ENCODE data around the gene PQBP1.
A peak's percentile ranks its signal among the peaks of the same experiment; 100 is the strongest.
"Not testable (repeated sequence)": the region's sequence is repeated elsewhere in the genome, so short reads cannot be mapped to it uniquely, and the experiment has no call there.

Gene PQBP1, protein sequence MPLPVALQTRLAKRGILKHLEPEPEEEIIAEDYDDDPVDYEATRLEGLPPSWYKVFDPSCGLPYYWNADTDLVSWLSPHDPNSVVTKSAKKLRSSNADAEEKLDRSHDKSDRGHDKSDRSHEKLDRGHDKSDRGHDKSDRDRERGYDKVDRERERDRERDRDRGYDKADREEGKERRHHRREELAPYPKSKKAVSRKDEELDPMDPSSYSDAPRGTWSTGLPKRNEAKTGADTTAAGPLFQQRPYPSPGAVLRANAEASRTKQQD

DNA sequence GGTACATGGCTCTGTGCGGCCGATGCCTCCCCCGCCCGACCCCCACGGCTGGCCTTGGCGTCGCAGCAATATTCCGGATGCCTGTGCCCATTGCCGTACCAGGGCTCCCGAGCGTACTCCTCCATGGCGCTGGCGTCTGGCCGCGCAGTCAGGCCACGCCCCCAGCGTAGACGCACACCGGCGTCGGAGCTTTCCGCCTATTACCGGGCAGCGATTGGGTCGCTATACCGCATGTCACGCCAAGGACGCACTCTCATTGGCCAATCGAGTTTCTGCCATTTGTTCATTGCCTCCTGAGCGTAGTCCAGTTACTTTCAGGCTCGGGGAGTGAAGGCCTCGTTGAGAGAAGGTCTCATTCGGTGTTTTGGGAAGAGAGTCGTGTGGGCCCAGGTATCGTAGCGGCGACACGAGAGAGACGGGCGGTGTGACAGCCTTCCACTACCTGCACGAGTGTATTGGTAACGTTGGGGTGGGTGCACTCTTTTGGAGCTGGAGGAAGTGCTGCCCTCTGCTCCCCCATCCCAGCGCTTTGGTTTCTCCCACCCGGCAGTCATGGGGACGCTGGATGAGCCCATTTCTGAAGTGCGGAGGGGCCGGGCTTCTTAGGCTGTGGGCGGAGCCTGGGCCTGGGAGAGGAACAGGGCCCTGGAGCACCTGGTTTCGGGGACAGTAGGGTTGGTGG, at the start of gene PQBP1, which contains the start of gene TIMM17B:
TSS of gene PQBP1 (plus strand) at position 306 of the 682 bp plus-strand sequence. CDS start 580 bp downstream, outside the sequence.
TSS of gene TIMM17B (minus strand) at position 144 of the 682 bp plus-strand sequence. CDS start at position 125, 19 bp downstream.
- ChIA-PET POLR2A (interaction anchor here (0.8 to 1.2 kb wide), 5 partner anchors 8 to 17 kb away, joined by 3 to 5 read pairs (median 4); partner anchors contain the start of gene SLC35A2), CTCF (interaction anchor here (0.9 to 2.7 kb wide), 3 partner anchors 9 to 49 kb away, joined by 3 to 11 read pairs (median 5); no protein-coding TSS in a partner anchor)
- TF ChIP-seq, protein P1, sequence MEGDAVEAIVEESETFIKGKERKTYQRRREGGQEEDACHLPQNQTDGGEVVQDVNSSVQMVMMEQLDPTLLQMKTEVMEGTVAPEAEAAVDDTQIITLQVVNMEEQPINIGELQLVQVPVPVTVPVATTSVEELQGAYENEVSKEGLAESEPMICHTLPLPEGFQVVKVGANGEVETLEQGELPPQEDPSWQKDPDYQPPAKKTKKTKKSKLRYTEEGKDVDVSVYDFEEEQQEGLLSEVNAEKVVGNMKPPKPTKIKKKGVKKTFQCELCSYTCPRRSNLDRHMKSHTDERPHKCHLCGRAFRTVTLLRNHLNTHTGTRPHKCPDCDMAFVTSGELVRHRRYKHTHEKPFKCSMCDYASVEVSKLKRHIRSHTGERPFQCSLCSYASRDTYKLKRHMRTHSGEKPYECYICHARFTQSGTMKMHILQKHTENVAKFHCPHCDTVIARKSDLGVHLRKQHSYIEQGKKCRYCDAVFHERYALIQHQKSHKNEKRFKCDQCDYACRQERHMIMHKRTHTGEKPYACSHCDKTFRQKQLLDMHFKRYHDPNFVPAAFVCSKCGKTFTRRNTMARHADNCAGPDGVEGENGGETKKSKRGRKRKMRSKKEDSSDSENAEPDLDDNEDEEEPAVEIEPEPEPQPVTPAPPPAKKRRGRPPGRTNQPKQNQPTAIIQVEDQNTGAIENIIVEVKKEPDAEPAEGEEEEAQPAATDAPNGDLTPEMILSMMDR (IDR thresholded peaks at IDR 0.05; ENCODE audit: control extremely low read depth, extremely low read depth, low read depth, missing control alignments): no peak
- DNase-seq (ENCODE audit: extremely low spot score): peak; percentile 84

DNA sequence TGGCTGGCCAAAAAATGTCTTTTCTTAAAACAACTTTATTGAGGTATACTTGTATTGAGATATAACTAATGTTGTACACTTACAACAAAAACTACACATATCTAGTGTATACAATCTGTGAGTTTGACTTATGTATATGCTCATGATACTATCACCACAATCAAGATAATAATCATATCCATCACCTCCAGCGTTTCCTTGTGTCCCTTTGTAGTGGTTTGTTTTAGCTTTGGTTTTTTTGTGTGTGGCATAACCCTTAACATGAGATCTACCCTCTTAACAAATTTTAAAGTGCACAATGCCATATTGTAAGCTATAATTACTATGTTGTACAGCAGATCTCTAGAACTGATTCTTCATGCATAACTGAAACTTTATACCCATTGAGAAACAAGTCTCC, 48.9 kb upstream of the PQBP1 start:
- POLR2A ChIA-PET: no interaction called here
- DNase-seq (ENCODE audit: extremely low spot score): no peak
- CTCF ChIA-PET: interaction anchor here (0.9 to 1.2 kb wide), 2 partner anchors 23 to 43 kb away, joined by 3 read pairs; partner anchors contain the start of gene ERAS
- TF ChIP-seq, protein P1 (IDR thresholded peaks at IDR 0.05; ENCODE audit: control extremely low read depth, extremely low read depth, low read depth, missing control alignments): no peak

DNA sequence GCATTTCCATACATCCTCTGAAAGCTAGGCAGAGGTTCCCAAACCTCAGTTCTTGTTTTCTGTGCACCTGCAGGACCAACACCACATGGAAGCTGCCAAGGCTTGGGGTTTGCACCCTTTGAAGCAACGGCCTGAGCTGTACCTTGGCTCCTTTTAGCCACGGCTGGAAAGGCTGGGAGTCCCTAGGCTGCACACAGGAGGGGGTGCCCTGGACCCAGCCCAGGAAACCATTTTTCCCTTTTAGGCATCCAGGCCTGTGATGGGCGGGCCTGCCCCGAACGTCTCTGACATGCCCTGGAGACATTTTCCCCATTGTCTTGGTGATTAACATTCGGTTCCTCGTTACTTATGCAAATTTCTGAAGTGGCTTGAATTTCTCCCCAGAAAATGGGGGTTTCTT, 44.9 kb upstream of the PQBP1 start:
- CTCF ChIA-PET: no interaction called here

DNA sequence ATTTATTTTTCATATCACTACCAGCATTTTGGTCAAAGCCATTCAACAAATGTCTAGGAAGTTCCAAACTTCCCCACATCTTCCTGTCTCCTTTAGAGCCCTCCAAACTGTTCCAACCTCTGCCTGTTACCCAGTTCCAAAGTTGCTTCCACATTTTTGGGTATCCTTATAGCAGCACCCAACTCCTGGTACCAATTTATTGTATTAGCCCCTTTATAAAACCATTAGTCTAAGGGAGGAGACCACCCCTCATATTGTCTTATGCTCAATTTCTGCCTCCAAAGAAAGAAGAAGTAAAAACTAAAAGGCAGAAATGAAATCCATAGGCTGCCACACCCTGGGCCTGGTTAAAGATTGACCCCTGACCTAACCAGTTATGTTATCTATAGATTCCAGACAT, 44.2 kb upstream of the PQBP1 start:
- POLR2A ChIA-PET; DNase-seq (ENCODE audit: extremely low spot score); CTCF ChIA-PET: not testable (repeated sequence)

More for the DNA sequence above, 44.9 kb upstream of the PQBP1 start:
- POLR2A ChIA-PET: no interaction called here
- no peak for DNase-seq (ENCODE audit: extremely low spot score)
- TF ChIP-seq, protein P1 (IDR thresholded peaks at IDR 0.05; ENCODE audit: control extremely low read depth, extremely low read depth, low read depth, missing control alignments): no peak

DNA sequence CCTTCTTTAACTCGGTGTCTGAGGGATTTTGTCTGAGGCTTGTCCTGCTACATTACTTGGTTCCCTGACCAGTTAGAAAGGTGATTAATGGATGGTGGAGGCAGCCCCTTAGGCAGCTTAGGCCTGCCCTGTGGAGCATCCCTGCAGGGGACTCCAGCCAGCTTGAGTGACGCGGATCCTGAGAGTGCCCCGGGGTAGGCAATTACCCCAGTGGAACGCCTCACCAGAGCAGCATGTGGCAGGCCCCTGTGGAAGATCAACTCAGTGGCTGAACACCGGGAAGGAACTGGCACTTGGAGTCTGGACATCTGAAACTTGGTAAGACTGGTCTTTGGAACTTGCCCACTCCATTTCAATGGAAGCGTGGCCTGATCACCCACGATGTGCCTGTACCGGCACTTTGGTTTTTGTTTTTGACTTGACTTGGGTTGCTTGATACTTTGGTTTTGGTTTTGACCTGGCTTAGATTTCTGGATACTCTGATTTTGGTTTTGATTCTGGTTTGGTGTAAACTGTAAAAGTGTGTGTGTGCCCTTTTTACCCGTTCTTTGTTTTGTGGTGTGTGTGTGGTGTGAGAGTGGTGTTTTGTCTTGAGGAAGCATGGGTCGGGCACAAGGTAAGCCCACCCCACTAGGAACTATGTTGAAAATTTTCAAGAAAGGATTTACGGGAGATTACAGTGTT, 43.5 kb upstream of the PQBP1 start:
- CTCF ChIA-PET; POLR2A ChIA-PET; DNase-seq (ENCODE audit: extremely low spot score): not testable (repeated sequence)

DNA sequence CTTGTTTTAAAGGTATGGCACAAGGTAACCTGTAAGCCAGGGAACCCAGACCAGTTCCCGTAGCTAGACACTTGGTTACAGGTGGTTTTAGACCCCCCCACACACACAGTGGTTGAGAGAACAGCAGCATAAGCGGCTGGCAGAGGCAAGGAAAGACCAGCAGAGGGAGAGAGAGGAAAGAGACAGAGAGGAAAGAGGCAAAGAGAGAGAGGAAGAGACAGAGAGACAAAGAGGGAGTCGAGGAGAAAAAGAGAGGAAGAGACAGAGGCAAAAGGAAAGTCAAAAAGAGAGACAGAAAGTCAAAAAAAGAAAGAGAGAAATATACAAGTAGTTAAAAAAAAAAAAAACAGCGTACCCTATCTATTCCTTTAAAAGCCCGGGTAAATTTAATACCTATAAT, 42.8 kb upstream of the PQBP1 start:
- ChIA-PET POLR2A (no interaction called here), CTCF (no interaction called here)
- no peak for DNase-seq (ENCODE audit: extremely low spot score)
- TF ChIP-seq, protein P1 (IDR thresholded peaks at IDR 0.05; ENCODE audit: control extremely low read depth, extremely low read depth, low read depth, missing control alignments): no peak

DNA sequence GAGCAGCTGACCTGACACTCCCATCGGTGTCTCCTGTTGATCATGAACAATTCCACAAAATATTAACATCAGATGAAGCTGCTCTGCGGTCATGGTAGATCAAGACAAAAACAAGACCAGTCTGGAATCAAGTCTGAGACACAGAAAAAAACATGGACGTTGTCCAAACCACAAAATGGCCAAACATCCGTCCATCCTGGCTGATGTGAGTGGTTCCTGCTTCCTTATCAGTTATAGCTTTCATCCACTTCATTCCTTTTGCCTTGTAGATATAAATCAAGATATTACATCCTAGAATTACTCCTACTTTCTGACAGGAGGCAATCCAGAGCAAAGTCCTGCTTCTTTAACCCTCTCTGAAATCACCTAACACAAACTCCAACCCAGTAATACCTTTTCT, 33.5 kb upstream of the PQBP1 start:
- TF ChIP-seq, protein P1 (IDR thresholded peaks at IDR 0.05; ENCODE audit: control extremely low read depth, extremely low read depth, low read depth, missing control alignments): no peak
- no peak for DNase-seq (ENCODE audit: extremely low spot score)
- ChIA-PET CTCF (no interaction called here), POLR2A (no interaction called here)

DNA sequence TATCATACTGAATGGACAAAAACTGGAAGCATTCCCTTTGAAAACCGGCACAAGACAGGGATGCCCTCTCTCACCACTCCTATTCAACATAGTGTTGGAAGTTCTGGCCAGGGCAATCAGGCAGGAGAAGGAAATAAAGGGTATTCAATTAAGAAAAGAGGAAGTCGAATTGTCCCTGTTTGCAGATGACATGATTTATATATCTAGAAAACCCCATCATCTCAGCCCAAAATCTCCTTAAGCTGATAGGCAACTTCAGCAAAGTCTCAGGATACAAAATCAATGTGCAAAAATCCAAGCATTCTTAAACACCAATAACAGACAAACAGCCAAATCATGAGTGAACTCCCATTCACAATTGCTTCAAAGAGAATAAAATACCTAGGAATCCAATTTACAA, 25.7 kb upstream of the PQBP1 start:
- CTCF ChIA-PET; DNase-seq (ENCODE audit: extremely low spot score); POLR2A ChIA-PET: not testable (repeated sequence)

DNA sequence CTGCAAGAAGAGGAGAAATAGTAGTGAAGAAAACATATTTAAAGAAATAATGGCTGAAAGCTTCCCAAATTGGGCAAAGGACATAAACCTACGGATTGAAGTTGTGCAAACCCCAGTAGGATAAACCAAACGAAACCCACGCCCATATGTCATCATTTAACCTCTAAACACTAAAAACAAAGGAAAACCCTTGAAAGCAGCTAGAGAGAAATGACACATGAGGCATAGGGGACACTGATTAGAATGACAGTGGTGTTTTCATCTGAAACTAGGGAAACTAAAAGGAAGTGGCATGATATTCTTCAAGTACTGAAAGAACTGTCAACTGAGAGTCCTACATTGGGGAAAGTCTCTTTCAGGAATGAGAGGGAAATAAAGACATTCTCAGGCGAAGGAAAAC, 20.8 kb upstream of the PQBP1 start:
- POLR2A ChIA-PET; DNase-seq (ENCODE audit: extremely low spot score): not testable (repeated sequence)
- CTCF ChIA-PET: interaction anchor here (1.0 kb wide), 1 partner anchor 10 kb away, joined by 3 read pairs; no protein-coding TSS in a partner anchor
